ENCODE measurements around the gene PPRC1.

The PPRC1 gene

DNA sequence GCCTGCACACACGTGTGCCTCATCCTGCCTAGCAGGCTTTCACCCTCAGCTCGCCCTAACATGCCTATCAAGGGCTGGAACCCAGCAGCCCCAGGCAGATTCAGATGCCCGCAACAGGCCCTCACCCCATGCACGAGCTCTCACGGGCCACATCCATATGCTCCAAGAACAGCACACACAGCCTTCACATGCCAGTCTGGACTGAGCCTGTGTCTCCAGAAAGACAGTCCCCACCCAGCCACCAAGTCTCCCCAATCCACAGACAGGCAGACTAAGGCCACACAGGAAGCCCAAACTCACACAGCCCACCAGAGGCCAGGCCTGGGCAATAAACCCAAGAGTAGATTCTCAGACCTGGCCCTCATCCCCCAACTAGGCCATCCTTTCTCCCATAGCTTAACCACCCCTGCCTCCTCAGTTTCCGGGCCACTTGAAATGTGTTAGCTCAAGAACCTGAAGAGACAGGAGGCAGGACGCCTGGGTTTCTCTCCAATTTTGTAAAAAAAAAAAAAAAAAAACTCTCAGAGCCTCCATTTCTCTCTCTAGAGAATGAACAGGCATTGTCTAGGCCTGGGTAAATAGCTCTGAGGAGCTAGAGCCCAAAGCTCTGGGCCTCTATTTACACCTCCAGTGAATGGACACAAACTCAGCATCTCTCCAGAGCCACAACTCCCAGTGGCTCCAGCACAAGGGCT is 19.4 kb upstream of the PPRC1 start:
- H3K36me3 ChIP-seq (ENCODE audit: insufficient read depth, low read length), result peaks cover 40% of the 10 kb centered on the region
- no peak overlapping the region for H2AFZ ChIP-seq (ENCODE audit: low read depth, low read length)
- peak overlapping the region; percentile 61 for H3K4me3 ChIP-seq (ENCODE audit: low read length)
- peaks cover 51% of the 10 kb centered on the region for H3K4me1 ChIP-seq (ENCODE audit: insufficient read depth, low read length)
- H3K27me3 ChIP-seq (ENCODE audit: insufficient read depth, low read length), result no peaks in the 10 kb centered on the region
- H3K9me3 ChIP-seq (ENCODE audit: low read length), result no peaks in the 10 kb centered on the region

GRCh38 chr10:102113956-102114857 is 18.6 kb upstream of the PPRC1 start:
- Histone ChIP-seq H3K9me3 (ENCODE audit: low read length) (no peaks in the 10 kb centered on the region), H3K4me1 (ENCODE audit: insufficient read depth, low read length) (peaks cover 59% of the 10 kb centered on the region), H3K36me3 (ENCODE audit: insufficient read depth, low read length) (peaks cover 32% of the 10 kb centered on the region), H3K4me3 (ENCODE audit: low read length) (peak overlapping the region; percentile 61), H3K27me3 (ENCODE audit: insufficient read depth, low read length) (no peaks in the 10 kb centered on the region), H2AFZ (ENCODE audit: low read depth, low read length) (no peak overlapping the region)

DNA sequence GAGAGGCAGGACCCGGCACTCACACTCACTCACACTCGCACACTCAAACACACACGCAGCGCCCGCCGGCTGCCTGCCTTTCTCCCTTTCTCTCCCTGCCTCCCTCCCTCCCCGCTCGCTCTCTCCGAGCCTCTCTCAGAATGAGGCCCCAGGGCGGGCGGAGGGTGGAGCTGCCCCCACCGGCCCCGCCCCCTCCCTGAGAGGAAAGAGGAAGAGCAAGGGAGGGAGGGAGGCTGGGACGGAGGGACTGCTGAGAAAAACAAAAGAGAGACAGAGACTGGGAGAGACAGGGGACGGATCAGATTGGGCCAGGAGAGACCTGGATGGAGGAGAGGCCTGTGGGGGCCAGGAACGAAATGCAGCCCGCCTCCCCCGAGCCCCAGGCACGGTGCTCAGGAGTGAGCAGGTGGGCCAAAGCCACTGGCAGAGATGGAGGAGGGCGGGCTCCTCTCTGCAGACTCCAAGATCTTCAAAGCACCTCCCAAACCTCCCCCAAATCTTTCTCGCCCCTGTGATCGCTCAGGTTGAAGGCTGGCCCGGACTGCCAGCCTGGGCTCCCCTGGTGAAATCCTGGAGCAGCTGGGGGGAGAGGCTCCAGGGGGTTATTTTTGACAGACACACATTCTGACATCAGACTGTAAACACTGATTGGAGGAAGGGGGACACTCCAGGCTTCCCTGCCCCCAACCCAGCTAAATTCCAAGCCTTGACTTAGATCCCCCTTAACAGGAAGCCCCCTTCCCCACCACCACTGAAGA is 17.8 kb upstream of the PPRC1 start:
- Histone ChIP-seq H3K9me3 (ENCODE audit: low read length) (no peaks in the 10 kb centered on the region), H3K27me3 (ENCODE audit: insufficient read depth, low read length) (no peaks in the 10 kb centered on the region), H3K36me3 (ENCODE audit: insufficient read depth, low read length) (peaks cover 24% of the 10 kb centered on the region), H3K4me1 (ENCODE audit: insufficient read depth, low read length) (peaks cover 63% of the 10 kb centered on the region), H3K4me3 (ENCODE audit: low read length) (peak overlapping the region; percentile 61), H2AFZ (ENCODE audit: low read depth, low read length) (no peak overlapping the region)

DNA sequence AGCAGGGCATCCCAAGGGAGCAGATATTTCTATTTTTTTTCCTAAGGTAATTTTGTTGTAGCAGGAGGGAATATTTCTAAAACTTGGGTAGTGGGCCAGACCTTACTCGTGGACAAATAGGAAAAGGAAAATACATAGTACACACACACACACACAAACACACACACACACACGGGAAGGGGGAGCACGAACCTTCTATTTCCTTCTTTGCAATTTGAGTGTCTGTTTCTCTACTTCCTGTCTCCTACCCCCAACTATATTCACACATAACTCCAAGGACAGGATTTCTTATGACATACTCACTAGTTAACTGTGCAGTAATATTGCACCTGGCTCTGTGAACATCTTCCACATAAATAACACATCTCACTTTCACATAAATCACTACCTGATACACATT is 17.1 kb upstream of the PPRC1 start:
- H3K4me1 ChIP-seq (ENCODE audit: insufficient read depth, low read length), result peaks cover 63% of the 10 kb centered on the region
- H3K36me3 ChIP-seq (ENCODE audit: insufficient read depth, low read length), result peaks cover 17% of the 10 kb centered on the region
- no peaks in the 10 kb centered on the region for H3K27me3 ChIP-seq (ENCODE audit: insufficient read depth, low read length)
- H2AFZ ChIP-seq (ENCODE audit: low read depth, low read length), result no peak overlapping the region
- no peaks in the 10 kb centered on the region for H3K9me3 ChIP-seq (ENCODE audit: low read length)
- H3K4me3 ChIP-seq (ENCODE audit: low read length), result peak overlapping the region; percentile 61

GRCh38 chr10:102116656-102117055 is 16.2 kb upstream of the PPRC1 start:
- H3K9me3 ChIP-seq (ENCODE audit: low read length), result no peaks in the 10 kb centered on the region
- no peak overlapping the region for H2AFZ ChIP-seq (ENCODE audit: low read depth, low read length)
- H3K4me1 ChIP-seq (ENCODE audit: insufficient read depth, low read length), result peaks cover 69% of the 10 kb centered on the region
- no peaks in the 10 kb centered on the region for H3K27me3 ChIP-seq (ENCODE audit: insufficient read depth, low read length)
- H3K4me3 ChIP-seq (ENCODE audit: low read length), result peak overlapping the region; percentile 61
- H3K36me3 ChIP-seq (ENCODE audit: insufficient read depth, low read length), result peaks cover 8% of the 10 kb centered on the region

DNA sequence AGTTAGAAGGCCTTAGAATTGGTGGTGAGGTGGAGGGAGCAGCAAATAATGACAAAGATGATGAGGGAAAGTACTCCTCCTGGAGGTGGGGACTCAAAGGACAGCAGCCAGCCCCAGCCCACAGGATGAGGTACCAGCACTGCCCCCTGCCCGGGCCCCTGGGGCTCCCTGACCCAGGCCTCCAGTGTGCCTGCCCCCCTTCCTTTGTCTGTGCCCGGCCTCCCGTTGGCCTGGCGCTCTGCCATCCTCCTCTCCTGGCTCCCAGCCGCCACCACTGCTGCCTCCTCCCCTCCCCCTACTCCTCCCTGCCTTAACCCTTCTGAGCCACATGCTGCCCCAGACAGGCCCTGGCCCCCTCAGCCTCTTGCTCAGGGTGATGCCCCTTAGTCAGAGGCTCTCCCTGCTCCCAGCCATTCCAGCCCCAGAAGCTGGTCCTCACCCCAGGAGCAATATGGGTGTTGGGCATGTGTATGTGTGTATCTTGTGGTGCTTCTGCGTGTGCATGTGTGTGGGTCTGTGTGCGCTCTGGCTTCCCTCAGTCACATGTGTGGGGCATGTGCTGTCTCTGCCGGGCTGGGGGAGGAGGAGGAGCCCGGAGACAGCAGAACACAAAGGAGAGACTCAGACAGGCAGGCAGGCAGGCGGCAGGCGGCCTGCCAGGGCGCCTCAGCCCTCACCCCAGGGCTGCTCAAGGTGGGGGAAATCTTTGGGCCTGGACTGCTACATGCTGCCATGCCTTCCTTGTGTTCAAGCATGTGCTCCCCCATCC is 15.3 kb upstream of the PPRC1 start:
- no peak overlapping the region for H2AFZ ChIP-seq (ENCODE audit: low read depth, low read length)
- peaks cover 3% of the 10 kb centered on the region for H3K36me3 ChIP-seq (ENCODE audit: insufficient read depth, low read length)
- peak overlapping the region; percentile 61 for H3K4me3 ChIP-seq (ENCODE audit: low read length)

DNA sequence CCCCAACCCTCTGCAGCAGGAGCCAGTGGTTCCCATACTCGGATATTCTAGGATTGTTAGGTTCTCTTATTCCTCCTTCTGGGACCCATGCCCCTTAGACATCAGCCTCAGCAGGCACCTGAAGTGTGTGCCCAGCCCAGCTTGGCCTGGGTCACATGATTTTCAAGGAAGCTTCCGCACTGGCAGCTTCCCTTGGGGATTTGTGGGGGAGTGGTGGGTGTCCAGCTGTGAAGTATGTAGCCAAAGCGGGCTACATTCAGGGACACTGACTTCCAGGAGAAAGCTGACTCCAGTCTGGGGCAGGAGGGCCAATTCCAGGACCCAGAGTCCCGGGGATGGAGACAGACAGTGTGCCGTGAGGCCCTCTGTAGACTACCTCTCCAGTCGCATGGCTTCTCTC is 14.0 kb upstream of the PPRC1 start:
- Histone ChIP-seq H3K27me3 (ENCODE audit: insufficient read depth, low read length) (no peaks in the 10 kb centered on the region), H3K4me3 (ENCODE audit: low read length) (peak overlapping the region; percentile 61), H3K4me1 (ENCODE audit: insufficient read depth, low read length) (peaks cover 56% of the 10 kb centered on the region)

More for the DNA sequence above, 15.3 kb upstream of the PPRC1 start:
- Histone ChIP-seq H3K27me3 (ENCODE audit: insufficient read depth, low read length) (no peaks in the 10 kb centered on the region), H3K4me1 (ENCODE audit: insufficient read depth, low read length) (peaks cover 68% of the 10 kb centered on the region), H3K9me3 (ENCODE audit: low read length) (no peaks in the 10 kb centered on the region)

DNA sequence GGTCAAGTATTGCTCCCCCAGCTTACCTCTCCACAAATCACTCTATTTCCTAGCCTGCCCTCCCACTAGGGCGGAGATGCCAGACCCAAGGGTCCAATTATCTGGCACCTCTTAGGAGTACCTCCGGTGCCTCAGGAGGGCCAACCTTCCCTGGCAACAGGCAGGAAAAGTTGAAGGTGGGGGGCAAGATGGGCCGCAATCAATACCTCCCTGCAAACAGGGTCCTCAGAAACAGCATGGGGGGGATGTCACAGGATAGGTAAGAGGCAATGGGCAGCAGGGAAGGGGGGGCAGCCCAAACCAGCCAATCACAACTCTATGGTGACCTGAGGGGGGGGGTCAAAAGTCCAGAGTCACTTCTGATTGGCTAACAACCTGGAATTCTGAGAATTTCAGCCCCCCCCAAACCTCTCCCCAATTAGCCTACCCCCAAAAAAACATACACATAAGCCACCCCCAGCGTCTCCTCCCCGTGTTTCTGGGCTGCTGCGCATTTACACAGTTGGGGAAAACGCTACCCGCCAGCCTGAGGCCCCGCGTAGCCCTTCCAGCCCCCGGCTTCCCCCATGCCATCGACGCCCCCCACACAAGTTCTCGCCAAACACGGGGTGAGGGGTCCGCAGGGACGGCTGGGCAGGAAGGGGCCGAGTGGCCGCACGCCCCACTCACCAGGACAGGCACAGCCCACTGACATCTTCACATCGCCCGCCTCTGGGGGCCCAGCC is 13.3 kb upstream of the PPRC1 start:
- Histone ChIP-seq H3K9me3 (ENCODE audit: low read length) (no peaks in the 10 kb centered on the region), H3K36me3 (ENCODE audit: insufficient read depth, low read length) (no peaks in the 10 kb centered on the region), H2AFZ (ENCODE audit: low read depth, low read length) (no peak overlapping the region), H3K27me3 (ENCODE audit: insufficient read depth, low read length) (no peaks in the 10 kb centered on the region), H3K4me3 (ENCODE audit: low read length) (peak overlapping the region; percentile 61), H3K4me1 (ENCODE audit: insufficient read depth, low read length) (peaks cover 56% of the 10 kb centered on the region)

More for the DNA sequence above, 14.0 kb upstream of the PPRC1 start:
- H3K36me3 ChIP-seq (ENCODE audit: insufficient read depth, low read length), result no peaks in the 10 kb centered on the region
- no peaks in the 10 kb centered on the region for H3K9me3 ChIP-seq (ENCODE audit: low read length)
- H2AFZ ChIP-seq (ENCODE audit: low read depth, low read length), result no peak overlapping the region

- no peaks in the 10 kb centered on the region for H3K27me3 ChIP-seq (ENCODE audit: insufficient read depth, low read length)
- H3K4me3 ChIP-seq (ENCODE audit: low read length), result peak within 1 kb of the TSS; percentile 61
- H3K36me3 ChIP-seq (ENCODE audit: insufficient read depth, low read length), result no peaks in the 10 kb centered on the region
- H3K9me3 ChIP-seq (ENCODE audit: low read length), result no peaks in the 10 kb centered on the region
- H3K4me1 ChIP-seq (ENCODE audit: insufficient read depth, low read length), result peaks cover 52% of the 10 kb centered on the region
- no peak within 1 kb of the TSS for H2AFZ ChIP-seq (ENCODE audit: low read depth, low read length)
These were observed 12.5 kb upstream of the PPRC1 start, which contains the start of gene LDB1 for GRCh38 chr10:102120142-102120990. LDB1 (minus strand) TSS chr10:102120368; CDS start chr10:102120110, 258 bp downstream.

GRCh38 chr10:102120991-102121738 is 11.7 kb upstream of the PPRC1 start:
- no peaks in the 10 kb centered on the region for H3K9me3 ChIP-seq (ENCODE audit: low read length)
- peak overlapping the region; percentile 61 for H3K4me3 ChIP-seq (ENCODE audit: low read length)
- no peaks in the 10 kb centered on the region for H3K27me3 ChIP-seq (ENCODE audit: insufficient read depth, low read length)
- no peaks in the 10 kb centered on the region for H3K36me3 ChIP-seq (ENCODE audit: insufficient read depth, low read length)
- peaks cover 45% of the 10 kb centered on the region for H3K4me1 ChIP-seq (ENCODE audit: insufficient read depth, low read length)
- H2AFZ ChIP-seq (ENCODE audit: low read depth, low read length), result no peak overlapping the region
